Fibroblast of lung (primary cell): ENCODE results near the gene TLE5.

ENCODE experiments used
- EZH2 ChIP-seq: IDR thresholded peaks from 2 replicates; pipeline ENCODE4 v1.5.1; 2012; ENCODE audit warnings: low read length, control low read depth, mild to moderate bottlenecking; ENCODE audit errors: missing control alignments
- TF ChIP-seq, protein P1 (sequence below), 2 donors: IDR thresholded peaks in 1 of 2; conservative IDR thresholded peaks in 1 of 2; 1 replicate in 1 of 2; 2 replicates in 1 of 2; pipeline ENCODE4 v1.5.1; 2011 to 2012; ENCODE audit warnings: low read length in 2 of 2, control low read depth in 1 of 2, inconsistent platforms in 1 of 2, low read depth in 1 of 2, mild to moderate bottlenecking in 1 of 2

DNA sequence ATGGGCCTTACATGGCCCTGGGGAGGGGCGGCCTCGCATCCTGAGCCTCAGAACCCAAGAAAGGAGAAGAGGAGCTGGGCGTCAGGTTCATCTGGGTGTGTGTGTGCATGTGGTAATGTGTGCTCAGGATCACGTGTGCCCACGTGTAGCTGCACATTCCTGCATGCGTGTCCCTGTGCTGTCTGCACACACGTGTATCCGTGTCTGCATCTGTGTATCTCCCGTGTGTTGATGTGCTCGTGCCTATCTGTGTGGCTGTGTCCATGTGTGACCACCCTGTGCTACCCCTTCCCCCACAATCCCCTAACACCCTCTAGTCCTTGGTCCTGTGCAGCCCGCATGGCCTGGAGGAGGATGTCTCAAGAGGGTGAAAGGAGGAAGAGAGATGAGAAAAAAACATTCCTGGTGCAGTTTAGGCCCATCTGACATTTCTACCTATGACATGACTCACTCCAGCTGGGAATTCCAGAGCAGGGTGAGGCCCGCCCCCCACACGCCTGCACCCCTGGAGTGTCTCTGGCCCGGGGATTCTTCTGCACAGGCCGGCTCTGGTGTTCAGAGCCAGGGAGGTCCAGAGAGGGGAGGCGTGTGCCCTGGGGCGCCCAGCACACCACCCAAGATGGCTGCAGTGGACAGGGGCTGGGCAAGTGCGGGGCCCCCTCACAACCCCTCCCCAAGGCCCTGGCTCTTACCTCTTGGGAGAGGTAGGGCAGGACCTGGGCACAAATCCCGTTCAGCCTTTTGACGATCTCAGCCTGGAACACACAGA is 7.1 kb downstream of the TLE5 start:
- TF ChIP-seq, protein P1, sequence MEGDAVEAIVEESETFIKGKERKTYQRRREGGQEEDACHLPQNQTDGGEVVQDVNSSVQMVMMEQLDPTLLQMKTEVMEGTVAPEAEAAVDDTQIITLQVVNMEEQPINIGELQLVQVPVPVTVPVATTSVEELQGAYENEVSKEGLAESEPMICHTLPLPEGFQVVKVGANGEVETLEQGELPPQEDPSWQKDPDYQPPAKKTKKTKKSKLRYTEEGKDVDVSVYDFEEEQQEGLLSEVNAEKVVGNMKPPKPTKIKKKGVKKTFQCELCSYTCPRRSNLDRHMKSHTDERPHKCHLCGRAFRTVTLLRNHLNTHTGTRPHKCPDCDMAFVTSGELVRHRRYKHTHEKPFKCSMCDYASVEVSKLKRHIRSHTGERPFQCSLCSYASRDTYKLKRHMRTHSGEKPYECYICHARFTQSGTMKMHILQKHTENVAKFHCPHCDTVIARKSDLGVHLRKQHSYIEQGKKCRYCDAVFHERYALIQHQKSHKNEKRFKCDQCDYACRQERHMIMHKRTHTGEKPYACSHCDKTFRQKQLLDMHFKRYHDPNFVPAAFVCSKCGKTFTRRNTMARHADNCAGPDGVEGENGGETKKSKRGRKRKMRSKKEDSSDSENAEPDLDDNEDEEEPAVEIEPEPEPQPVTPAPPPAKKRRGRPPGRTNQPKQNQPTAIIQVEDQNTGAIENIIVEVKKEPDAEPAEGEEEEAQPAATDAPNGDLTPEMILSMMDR (conservative IDR thresholded peaks at IDR 0.05 in 1 of 2, IDR thresholded peaks at IDR 0.05 in 1 of 2; ENCODE audit: low read depth in 1 of 2, low read length in 2 of 2), result no peak
- no peak for TF ChIP-seq EZH2
